GM10248 (cell line): Measurements from ENCODE around the gene CTAG1B.
"Not testable (repeated sequence)": the region's sequence is repeated elsewhere in the genome, so short reads cannot be mapped to it uniquely, and the experiment has no call there.

ENCODE experiments used
- CTCF ChIA-PET: fragments of 300-600 bp; sonication (Branson Sonifier 250); formaldehyde crosslinking; extraction: SDS; loops from one replicate; lab custom pipeline; 2021; ENCODE audit warnings: antibody characterized with exemption; lab: Yijun Ruan, JAX
- POLR2A ChIA-PET: fragments of 350-650 bp; sonication (Branson Sonifier 250); formaldehyde crosslinking; extraction: SDS; loops from one replicate; lab custom pipeline; 2020; ENCODE audit warnings: antibody characterized with exemption; lab: Yijun Ruan, JAX
- DNase-seq: peaks from one replicate; pipeline ENCODE4 v3.0.0; 2012; ENCODE audit errors: extremely low spot score
- CTCF ChIP-seq: IDR thresholded peaks from 2 replicates; pipeline ENCODE4 v1.5.1; 2012; ENCODE audit warnings: mild to moderate bottlenecking, low read depth; ENCODE audit errors: extremely low read depth, missing control alignments, control extremely low read depth

The CTAG1B gene

DNA sequence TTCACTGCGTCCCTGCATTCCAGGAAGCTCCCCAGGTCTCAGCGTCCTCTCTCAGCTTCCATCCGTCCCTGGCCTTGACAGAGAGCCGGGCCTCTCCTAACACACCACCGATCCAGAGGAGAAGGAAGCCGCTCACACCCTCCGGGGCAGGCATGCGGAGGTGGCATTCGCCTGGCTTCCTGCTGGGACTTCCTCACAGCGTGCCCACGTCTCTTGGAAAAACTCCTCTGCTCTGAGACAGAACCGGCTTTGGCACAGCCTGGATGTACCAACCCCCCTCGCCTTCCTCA, 31.1 kb upstream of the CTAG1B start:
- no peak for DNase-seq
- TF ChIP-seq CTCF: no peak
- ChIA-PET CTCF (no interaction called here), POLR2A (no interaction called here)

DNA sequence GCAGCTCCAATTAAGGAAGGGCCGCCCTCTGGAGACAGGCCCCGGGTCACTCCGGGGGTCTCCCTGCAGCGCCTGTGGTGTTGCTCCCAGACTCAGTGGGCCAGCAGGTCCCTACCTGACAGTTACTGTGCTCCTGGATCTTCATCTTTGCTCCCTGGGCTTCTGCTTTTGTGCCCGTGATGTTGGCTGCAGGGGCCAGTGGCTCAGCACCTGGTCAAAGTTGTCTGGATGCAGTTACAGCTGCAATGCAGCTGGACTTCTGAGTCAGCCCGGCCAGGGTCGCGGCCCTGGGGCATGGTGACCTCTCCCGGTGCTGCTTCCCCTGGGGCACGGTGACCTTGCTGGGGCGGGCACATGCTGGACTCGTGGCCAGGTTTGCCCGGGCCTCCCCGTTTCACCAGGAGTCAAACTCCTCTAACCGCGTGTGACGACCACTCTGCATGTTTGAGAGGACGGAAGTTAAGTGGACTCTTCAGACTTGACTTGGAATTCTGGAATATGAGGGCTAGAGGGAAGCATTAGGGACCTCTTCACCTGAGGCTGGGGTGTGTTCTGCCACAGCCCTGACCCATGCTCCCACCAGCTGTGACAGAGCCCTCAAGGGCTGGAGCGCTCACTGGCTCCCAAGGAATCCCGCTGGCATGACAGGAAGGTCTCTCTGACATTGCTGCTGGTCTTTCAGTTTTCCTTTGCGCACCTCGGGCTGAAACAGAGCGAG, 30.6 kb upstream of the CTAG1B start:
- no peak for TF ChIP-seq CTCF
- POLR2A ChIA-PET: no interaction called here
- no peak for DNase-seq
- CTCF ChIA-PET: no interaction called here

- no peak for TF ChIP-seq CTCF
- CTCF ChIA-PET: no interaction called here
- no peak for DNase-seq
- POLR2A ChIA-PET: no interaction called here
Observed at GRCh38 chrX:154648931-154649330, 29.8 kb upstream of the CTAG1B start.

DNA sequence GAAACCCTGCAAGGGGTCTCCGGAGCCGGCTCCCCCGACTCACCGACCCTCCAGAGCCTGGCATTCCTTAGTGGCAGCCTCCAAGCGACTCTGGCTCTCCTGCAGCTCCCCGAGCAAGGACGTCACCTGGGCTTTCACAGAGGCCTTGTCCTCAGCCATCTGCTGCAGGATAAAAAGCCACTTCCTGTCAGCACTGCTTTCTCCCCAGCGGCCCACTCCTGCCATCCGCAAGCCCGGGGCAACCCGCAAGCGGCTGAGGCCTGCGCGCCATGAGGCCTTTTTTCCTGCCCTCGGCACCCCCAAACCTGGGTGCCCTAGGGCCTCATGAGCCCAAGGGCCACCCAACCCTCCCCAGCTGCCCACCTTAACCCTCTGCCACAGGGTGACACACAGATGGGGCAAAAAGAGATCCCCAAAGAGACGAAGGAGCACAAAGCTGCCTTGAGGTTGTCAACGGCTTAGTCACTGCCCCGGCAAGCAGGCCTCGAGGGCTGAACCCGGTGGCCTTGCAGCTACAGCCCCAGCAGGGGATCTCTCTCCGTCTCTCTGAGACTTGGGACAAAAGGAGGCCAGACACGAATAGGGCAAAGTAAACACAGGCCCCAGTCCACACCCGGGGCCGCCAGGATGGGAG, 26.8 kb upstream of the CTAG1B start:
- CTCF ChIA-PET: not testable (repeated sequence)

DNA sequence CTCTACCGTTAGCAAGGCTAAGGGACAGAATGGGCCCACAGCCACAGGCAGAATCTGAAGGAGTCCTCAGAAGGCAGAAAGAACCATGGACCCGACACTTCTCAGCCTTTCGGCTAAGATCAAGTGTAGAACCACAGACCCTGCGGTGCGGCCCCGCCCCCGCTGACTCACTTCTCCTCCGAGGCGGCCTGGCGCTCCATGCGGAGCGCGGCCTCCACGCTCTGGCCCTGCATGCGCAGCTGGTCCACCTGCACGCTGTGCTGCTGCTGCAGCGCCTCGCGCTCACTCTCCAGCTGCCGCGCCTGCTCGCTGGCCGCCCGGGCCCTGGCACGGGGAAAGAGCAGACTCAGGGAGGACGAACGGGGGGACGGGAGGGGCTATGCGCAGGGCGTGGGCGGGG, 24.6 kb upstream of the CTAG1B start:
- DNase-seq, POLR2A ChIA-PET, CTCF ChIA-PET: not testable (repeated sequence)

More for the DNA sequence above, 26.8 kb upstream of the CTAG1B start:
- DNase-seq, POLR2A ChIA-PET: not testable (repeated sequence)

- POLR2A ChIA-PET, DNase-seq, CTCF ChIA-PET: not testable (repeated sequence)
Observed at GRCh38 chrX:154641740-154642139, 22.7 kb upstream of the CTAG1B start.

DNA sequence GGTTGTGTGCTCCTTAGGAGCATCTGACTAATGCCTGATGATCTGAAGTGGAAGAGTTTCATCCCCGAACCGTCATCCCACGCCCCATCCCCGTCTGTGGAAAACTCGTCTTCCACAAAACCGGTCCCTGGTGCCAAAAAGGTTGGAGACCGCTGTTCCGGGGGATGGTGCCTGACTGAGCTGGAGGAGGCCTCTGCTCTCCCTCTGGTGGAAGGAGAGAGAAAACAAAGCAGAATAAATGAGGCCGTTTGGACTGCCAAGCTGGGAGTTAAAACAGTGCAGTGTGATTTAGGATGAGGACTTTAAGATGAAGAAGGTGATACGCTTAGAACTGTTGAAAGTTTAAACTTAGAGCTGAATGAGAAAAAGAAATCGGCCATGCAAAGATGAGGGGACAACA, 14.6 kb upstream of the CTAG1B start:
- CTCF ChIA-PET, DNase-seq, POLR2A ChIA-PET: not testable (repeated sequence)

DNA sequence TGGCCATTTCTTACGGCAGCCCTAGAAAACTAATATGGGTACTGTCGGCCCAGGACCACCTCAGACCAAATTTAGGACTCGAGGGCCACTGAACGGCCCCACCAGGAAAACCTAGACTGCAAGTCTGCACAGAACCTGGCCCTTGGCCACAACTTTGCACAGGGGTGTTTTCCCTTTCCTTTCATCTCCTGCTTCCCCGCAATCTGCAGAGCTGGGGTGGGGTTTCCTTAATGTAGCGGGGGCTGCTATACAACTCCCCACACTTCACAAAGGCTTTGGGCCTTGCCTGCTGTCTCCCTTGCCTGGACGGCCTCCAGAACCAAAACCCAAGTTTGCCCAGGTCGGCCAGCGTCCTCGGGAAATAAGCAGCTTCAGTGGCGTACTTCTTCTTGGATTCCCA, 11.9 kb upstream of the CTAG1B start:
- CTCF ChIA-PET, DNase-seq, POLR2A ChIA-PET: not testable (repeated sequence)

DNA sequence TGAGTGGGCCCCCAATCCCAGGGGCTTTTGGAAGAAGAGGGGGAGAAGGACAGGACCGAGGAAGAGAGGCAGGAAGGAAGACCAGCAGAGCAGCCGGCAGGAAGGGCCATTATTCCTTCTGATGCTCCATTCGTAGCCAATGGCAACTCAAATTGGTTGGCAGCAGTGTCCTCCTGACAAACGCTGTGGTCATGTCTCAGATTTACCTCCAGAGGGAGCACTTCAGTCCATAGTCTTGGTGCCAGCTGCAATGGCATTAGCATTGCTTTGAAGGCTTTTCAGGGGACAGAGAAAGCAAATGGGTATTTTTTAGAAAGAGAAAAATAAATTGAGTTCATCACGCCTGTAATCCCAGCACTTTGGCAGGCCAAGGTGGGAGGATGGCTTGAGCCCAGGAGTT, 9.9 kb upstream of the CTAG1B start:
- DNase-seq, CTCF ChIA-PET, POLR2A ChIA-PET: not testable (repeated sequence)

- CTCF ChIA-PET, DNase-seq, POLR2A ChIA-PET: not testable (repeated sequence)
Observed at GRCh38 chrX:154620767-154621414, 1.8 kb upstream of the CTAG1B start.

DNA sequence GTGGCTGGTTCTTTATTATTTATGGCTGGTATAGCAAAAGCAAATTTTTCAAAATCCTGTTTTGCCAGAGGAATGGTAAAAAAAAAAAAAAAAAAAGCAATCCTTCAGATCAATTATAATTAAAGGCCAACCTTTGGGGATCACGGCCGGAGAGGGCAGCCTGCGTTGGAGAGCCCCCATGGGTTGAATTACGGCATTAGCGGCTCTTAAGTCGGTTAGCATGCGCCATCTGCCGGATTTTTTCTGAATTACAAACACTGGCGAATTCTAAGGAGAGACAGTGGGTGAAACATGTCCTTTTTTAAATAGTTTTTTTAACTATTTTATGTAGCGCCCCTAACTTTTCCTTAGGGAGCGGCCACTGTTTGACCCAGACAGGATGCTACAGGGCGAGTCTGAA, 5.5 kb downstream of the CTAG1B start:
- POLR2A ChIA-PET, DNase-seq, CTCF ChIA-PET: not testable (repeated sequence)

GRCh38 chrX:154611146-154611545, 7.9 kb downstream of the CTAG1B start:
- CTCF ChIA-PET, POLR2A ChIA-PET, DNase-seq: not testable (repeated sequence)

- POLR2A ChIA-PET, CTCF ChIA-PET, DNase-seq: not testable (repeated sequence)
Observed at GRCh38 chrX:154608823-154609222, 10.3 kb downstream of the CTAG1B start.

GRCh38 chrX:154607976-154608375, 11.1 kb downstream of the CTAG1B start:
- POLR2A ChIA-PET, DNase-seq, CTCF ChIA-PET: not testable (repeated sequence)
